Measurements from ENCODE around the gene EYA3. TPM values are rescaled to one million over a fixed set of nuclear protein-coding genes. Genes with fewer than 3 reads are reported as not detected.

The EYA3 gene
- total RNA-seq, 1 experiment from 2014 or later = 29.4 TPM

DNA sequence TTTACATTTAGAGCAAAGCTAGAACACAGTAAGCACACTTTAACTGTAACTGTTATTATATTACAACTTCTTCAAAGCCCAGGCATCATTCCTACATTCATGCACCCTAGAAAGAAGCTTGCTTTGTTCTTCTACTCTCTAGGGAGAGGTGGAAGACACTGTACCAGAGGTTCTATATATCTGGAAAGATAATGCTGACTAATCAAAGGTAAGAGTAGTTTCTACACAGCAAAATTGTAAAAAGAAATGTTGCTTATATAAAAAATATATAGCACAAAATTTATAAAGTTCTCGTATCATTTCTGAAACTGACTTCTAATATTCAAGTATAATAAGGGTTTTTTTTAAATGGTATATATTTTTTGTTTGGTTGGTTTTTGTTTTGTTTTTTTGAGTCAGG, 44.0 kb downstream of the EYA3 start (continued):
- TF ChIP-seq, protein P1, sequence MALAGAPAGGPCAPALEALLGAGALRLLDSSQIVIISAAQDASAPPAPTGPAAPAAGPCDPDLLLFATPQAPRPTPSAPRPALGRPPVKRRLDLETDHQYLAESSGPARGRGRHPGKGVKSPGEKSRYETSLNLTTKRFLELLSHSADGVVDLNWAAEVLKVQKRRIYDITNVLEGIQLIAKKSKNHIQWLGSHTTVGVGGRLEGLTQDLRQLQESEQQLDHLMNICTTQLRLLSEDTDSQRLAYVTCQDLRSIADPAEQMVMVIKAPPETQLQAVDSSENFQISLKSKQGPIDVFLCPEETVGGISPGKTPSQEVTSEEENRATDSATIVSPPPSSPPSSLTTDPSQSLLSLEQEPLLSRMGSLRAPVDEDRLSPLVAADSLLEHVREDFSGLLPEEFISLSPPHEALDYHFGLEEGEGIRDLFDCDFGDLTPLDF (CRISPR knock-in tag; IDR thresholded peaks at IDR 0.05) = no peak
- no peak for TF ChIP-seq GRHL2 (CRISPR knock-in tag; IDR thresholded peaks at IDR 0.05; ENCODE audit: insufficient replicate concordance, severe bottlenecking)
- TF ChIP-seq, protein P2, sequence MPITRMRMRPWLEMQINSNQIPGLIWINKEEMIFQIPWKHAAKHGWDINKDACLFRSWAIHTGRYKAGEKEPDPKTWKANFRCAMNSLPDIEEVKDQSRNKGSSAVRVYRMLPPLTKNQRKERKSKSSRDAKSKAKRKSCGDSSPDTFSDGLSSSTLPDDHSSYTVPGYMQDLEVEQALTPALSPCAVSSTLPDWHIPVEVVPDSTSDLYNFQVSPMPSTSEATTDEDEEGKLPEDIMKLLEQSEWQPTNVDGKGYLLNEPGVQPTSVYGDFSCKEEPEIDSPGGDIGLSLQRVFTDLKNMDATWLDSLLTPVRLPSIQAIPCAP (CRISPR knock-in tag; IDR thresholded peaks at IDR 0.05) = no peak
- TF ChIP-seq CBFB (CRISPR knock-in tag; IDR thresholded peaks at IDR 0.05; ENCODE audit: low read depth) = no peak
- no peak for TF ChIP-seq ZNF396 (CRISPR knock-in tag; IDR thresholded peaks at IDR 0.05; ENCODE audit: borderline replicate concordance)
- no peak for TF ChIP-seq ZNF317 (CRISPR knock-in tag; IDR thresholded peaks at IDR 0.05; ENCODE audit: borderline replicate concordance, low read depth)
- TF ChIP-seq NR3C1 (CRISPR knock-in tag; conservative IDR thresholded peaks at IDR 0.05; ENCODE audit: low read depth) = no peak
- no peak for TF ChIP-seq HMGA2 (CRISPR knock-in tag; IDR thresholded peaks at IDR 0.05)

DNA sequence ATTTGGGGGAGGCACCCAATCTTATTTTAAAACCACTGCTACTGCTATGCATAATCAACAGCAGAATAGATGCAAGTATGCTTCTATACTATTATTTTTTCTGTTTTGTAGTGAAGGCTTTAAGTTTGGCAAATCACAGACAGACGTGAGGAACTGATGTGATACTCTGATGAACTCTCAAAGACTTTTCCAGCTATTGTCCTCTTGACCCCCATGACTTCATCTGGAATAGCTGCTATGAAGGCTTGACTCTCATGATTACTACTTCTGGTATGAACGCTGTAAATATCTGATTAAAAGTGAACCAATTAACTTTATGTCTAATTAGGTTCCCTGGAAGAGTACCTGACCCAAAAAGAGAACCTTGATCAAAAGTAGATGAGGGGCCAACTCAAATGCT, 49.1 kb downstream of the EYA3 start:
- H3K4me1 Mint-ChIP-seq = no peaks in the 10 kb centered on the region
- ChIA-PET CTCF (interaction anchor here (1.2 kb wide), 1 partner anchor 170 kb away, joined by 4 read pairs; no protein-coding TSS in a partner anchor), POLR2A (interaction anchor here (0.6 kb wide), 1 partner anchor 604 kb away, joined by 3 read pairs; no protein-coding TSS in a partner anchor)
- H3K4me3 Mint-ChIP-seq = no peak overlapping the region
- TF ChIP-seq TCF7 (CRISPR knock-in tag; IDR thresholded peaks at IDR 0.05; ENCODE audit: low read depth) = no peak
- TF ChIP-seq, protein P2 (CRISPR knock-in tag; IDR thresholded peaks at IDR 0.05) = no peak
- TF ChIP-seq, protein P3, sequence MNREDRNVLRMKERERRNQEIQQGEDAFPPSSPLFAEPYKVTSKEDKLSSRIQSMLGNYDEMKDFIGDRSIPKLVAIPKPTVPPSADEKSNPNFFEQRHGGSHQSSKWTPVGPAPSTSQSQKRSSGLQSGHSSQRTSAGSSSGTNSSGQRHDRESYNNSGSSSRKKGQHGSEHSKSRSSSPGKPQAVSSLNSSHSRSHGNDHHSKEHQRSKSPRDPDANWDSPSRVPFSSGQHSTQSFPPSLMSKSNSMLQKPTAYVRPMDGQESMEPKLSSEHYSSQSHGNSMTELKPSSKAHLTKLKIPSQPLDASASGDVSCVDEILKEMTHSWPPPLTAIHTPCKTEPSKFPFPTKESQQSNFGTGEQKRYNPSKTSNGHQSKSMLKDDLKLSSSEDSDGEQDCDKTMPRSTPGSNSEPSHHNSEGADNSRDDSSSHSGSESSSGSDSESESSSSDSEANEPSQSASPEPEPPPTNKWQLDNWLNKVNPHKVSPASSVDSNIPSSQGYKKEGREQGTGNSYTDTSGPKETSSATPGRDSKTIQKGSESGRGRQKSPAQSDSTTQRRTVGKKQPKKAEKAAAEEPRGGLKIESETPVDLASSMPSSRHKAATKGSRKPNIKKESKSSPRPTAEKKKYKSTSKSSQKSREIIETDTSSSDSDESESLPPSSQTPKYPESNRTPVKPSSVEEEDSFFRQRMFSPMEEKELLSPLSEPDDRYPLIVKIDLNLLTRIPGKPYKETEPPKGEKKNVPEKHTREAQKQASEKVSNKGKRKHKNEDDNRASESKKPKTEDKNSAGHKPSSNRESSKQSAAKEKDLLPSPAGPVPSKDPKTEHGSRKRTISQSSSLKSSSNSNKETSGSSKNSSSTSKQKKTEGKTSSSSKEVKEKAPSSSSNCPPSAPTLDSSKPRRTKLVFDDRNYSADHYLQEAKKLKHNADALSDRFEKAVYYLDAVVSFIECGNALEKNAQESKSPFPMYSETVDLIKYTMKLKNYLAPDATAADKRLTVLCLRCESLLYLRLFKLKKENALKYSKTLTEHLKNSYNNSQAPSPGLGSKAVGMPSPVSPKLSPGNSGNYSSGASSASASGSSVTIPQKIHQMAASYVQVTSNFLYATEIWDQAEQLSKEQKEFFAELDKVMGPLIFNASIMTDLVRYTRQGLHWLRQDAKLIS (CRISPR knock-in tag; IDR thresholded peaks at IDR 0.05; ENCODE audit: borderline replicate concordance) = no peak
- no peak for TF ChIP-seq ZNF396 (CRISPR knock-in tag; IDR thresholded peaks at IDR 0.05; ENCODE audit: borderline replicate concordance)
- TF ChIP-seq ZNF263 (CRISPR knock-in tag; IDR thresholded peaks at IDR 0.05; ENCODE audit: low read depth) = no peak
- TF ChIP-seq, protein P4, sequence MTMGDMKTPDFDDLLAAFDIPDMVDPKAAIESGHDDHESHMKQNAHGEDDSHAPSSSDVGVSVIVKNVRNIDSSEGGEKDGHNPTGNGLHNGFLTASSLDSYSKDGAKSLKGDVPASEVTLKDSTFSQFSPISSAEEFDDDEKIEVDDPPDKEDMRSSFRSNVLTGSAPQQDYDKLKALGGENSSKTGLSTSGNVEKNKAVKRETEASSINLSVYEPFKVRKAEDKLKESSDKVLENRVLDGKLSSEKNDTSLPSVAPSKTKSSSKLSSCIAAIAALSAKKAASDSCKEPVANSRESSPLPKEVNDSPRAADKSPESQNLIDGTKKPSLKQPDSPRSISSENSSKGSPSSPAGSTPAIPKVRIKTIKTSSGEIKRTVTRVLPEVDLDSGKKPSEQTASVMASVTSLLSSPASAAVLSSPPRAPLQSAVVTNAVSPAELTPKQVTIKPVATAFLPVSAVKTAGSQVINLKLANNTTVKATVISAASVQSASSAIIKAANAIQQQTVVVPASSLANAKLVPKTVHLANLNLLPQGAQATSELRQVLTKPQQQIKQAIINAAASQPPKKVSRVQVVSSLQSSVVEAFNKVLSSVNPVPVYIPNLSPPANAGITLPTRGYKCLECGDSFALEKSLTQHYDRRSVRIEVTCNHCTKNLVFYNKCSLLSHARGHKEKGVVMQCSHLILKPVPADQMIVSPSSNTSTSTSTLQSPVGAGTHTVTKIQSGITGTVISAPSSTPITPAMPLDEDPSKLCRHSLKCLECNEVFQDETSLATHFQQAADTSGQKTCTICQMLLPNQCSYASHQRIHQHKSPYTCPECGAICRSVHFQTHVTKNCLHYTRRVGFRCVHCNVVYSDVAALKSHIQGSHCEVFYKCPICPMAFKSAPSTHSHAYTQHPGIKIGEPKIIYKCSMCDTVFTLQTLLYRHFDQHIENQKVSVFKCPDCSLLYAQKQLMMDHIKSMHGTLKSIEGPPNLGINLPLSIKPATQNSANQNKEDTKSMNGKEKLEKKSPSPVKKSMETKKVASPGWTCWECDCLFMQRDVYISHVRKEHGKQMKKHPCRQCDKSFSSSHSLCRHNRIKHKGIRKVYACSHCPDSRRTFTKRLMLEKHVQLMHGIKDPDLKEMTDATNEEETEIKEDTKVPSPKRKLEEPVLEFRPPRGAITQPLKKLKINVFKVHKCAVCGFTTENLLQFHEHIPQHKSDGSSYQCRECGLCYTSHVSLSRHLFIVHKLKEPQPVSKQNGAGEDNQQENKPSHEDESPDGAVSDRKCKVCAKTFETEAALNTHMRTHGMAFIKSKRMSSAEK (CRISPR knock-in tag; IDR thresholded peaks at IDR 0.05; ENCODE audit: borderline replicate concordance) = no peak
- H3K36me3 Mint-ChIP-seq = peaks cover 11% of the 10 kb centered on the region
- no peaks in the 10 kb centered on the region for H3K27me3 Mint-ChIP-seq (ENCODE audit: low read depth)
- no peaks in the 10 kb centered on the region for H3K9me3 Mint-ChIP-seq
- no peak for ATAC-seq
- DNase-seq (ENCODE audit: low spot score) = no peak
- no peak overlapping the region for H3K27ac Mint-ChIP-seq

All from WTC11 (cell line).